OCI-LY1 (cell line): Measurements from ENCODE around the gene LMO3.

Experiments
- H2AFZ ChIP-seq: fragments of 200-600 bp; sonication (generic), shearing (Covaris generic); 2 replicates; pipeline ENCODE4 v1.6.0; 2014; ENCODE audit warnings: antibody characterized with exemption, mild to moderate bottlenecking, low read length
- H3F3A ChIP-seq: fragments of 200-600 bp; sonication (generic), shearing (Covaris generic); 2 replicates; pipeline ENCODE4 v1.6.0; 2014; ENCODE audit warnings: mild to moderate bottlenecking, antibody characterized with exemption, low read length, moderate library complexity; ENCODE audit not compliant: insufficient read depth
- H3K27ac ChIP-seq: fragments of 200-600 bp; sonication (generic); 2 replicates; pipeline ENCODE4 v1.5.1; 2014; ENCODE audit warnings: low read length, mixed run types, mild to moderate bottlenecking, low read depth; ENCODE audit not compliant: poor library complexity, severe bottlenecking
- H3K27me3 ChIP-seq: fragments of 200-600 bp; sonication (generic); 2 replicates; pipeline ENCODE4 v1.6.0; 2014; ENCODE audit warnings: antibody characterized with exemption, mild to moderate bottlenecking, low read length, moderate library complexity; ENCODE audit not compliant: insufficient read depth
- H3K36me3 ChIP-seq: fragments of 200-600 bp; sonication (generic); 2 replicates; pipeline ENCODE4 v1.6.1; 2014; ENCODE audit warnings: mild to moderate bottlenecking, antibody characterized with exemption, low read length, moderate library complexity, mixed read lengths; ENCODE audit not compliant: insufficient read depth
- H3K4me1 ChIP-seq: fragments of 200-600 bp; sonication (generic); 2 replicates; pipeline ENCODE4 v1.5.1; 2014; ENCODE audit warnings: mild to moderate bottlenecking, low read length, moderate library complexity; ENCODE audit not compliant: insufficient read depth, severe bottlenecking
- H3K4me2 ChIP-seq: fragments of 200-600 bp; sonication (generic), shearing (Covaris generic); 2 replicates; pipeline ENCODE4 v1.6.1; 2014; ENCODE audit warnings: low read length
- H3K4me3 ChIP-seq: fragments of 200-600 bp; sonication (generic); 2 replicates; pipeline ENCODE4 v1.5.1; 2014; ENCODE audit warnings: low read length, low read depth, mild to moderate bottlenecking, mixed read lengths; ENCODE audit not compliant: poor library complexity, severe bottlenecking
- H3K79me2 ChIP-seq: fragments of 200-600 bp; shearing (Covaris generic); 2 replicates; pipeline ENCODE4 v1.6.1; 2016; ENCODE audit warnings: mixed run types, low read length, mixed read lengths; ENCODE audit not compliant: insufficient read depth
- H3K9ac ChIP-seq: fragments of 200-600 bp; sonication (generic), shearing (Covaris generic); 2 replicates; pipeline ENCODE4 v1.6.1; 2014; ENCODE audit warnings: mild to moderate bottlenecking, low read length, mixed read lengths
- H3K9me2 ChIP-seq: fragments of 200-600 bp; sonication (generic), shearing (Covaris generic); 2 replicates; pipeline ENCODE4 v1.6.1; 2014; ENCODE audit warnings: low read depth, mild to moderate bottlenecking, low read length, mixed read lengths
- H3K9me3 ChIP-seq: fragments of 200-600 bp; shearing (Covaris generic); 2 replicates; pipeline ENCODE4 v1.6.1; 2014; ENCODE audit warnings: low read length, mixed read lengths
- H4K20me1 ChIP-seq: fragments of 200-600 bp; sonication (generic), shearing (Covaris generic); 2 replicates; pipeline ENCODE4 v1.6.0; 2016; ENCODE audit warnings: mild to moderate bottlenecking, low read length; ENCODE audit not compliant: insufficient read depth
- CTCF ChIP-seq: fragments of 200-600 bp; sonication (generic), shearing (Covaris generic); IDR thresholded peaks from 2 replicates; pipeline ENCODE4 v1.5.1; 2017; ENCODE audit warnings: mild to moderate bottlenecking, antibody characterized with exemption, low read length, moderate library complexity, mixed read lengths
- EZH2 ChIP-seq: fragments of 200-600 bp; sonication (generic), shearing (Covaris generic); IDR thresholded peaks from 2 replicates; pipeline ENCODE4 v1.8.0; 2017; ENCODE audit warnings: borderline replicate concordance, mixed run types, mild to moderate bottlenecking, antibody characterized with exemption, low read length, moderate library complexity, mixed read lengths

LMO3 gene

GRCh38 chr12:16618256-16618655 lies 12.3 kb upstream of the LMO3 start:
- no peak for TF ChIP-seq EZH2
- TF ChIP-seq CTCF: no peak
- Histone ChIP-seq H3K27me3 (no peaks in the 10 kb centered on the region), H3K9me3 (no peaks in the 10 kb centered on the region), H3K27ac (no peak overlapping the region), H3K9me2 (no peaks in the 10 kb centered on the region), H3K4me1 (peaks cover 10% of the 10 kb centered on the region), H2AFZ (no peak overlapping the region), H3K79me2 (no peaks in the 10 kb centered on the region), H4K20me1 (no peaks in the 10 kb centered on the region), H3K9ac (no peak overlapping the region), H3K4me3 (no peak overlapping the region), H3F3A (no peaks in the 10 kb centered on the region), H3K36me3 (no peaks in the 10 kb centered on the region), H3K4me2 (no peak overlapping the region)

- Histone ChIP-seq H3K9ac (no peak overlapping the region), H3K4me1 (peaks cover 44% of the 10 kb centered on the region), H2AFZ (no peak overlapping the region), H4K20me1 (no peaks in the 10 kb centered on the region), H3K79me2 (no peaks in the 10 kb centered on the region), H3K27me3 (no peaks in the 10 kb centered on the region), H3K9me2 (no peaks in the 10 kb centered on the region), H3K9me3 (no peaks in the 10 kb centered on the region), H3F3A (no peaks in the 10 kb centered on the region), H3K4me2 (no peak overlapping the region), H3K27ac (no peak overlapping the region), H3K4me3 (no peak overlapping the region), H3K36me3 (no peaks in the 10 kb centered on the region)
- no peak for TF ChIP-seq CTCF
- no peak for TF ChIP-seq EZH2
Observed at GRCh38 chr12:16613199-16613598, 7.2 kb upstream of the LMO3 start.

GRCh38 chr12:16612647-16613046 lies 6.7 kb upstream of the LMO3 start:
- Histone ChIP-seq H3K79me2 (no peaks in the 10 kb centered on the region), H2AFZ (no peak overlapping the region), H3K27ac (no peak overlapping the region), H3F3A (no peaks in the 10 kb centered on the region), H3K4me1 (peaks cover 44% of the 10 kb centered on the region), H3K9ac (no peak overlapping the region), H4K20me1 (no peaks in the 10 kb centered on the region), H3K4me3 (no peak overlapping the region), H3K36me3 (no peaks in the 10 kb centered on the region), H3K4me2 (no peak overlapping the region), H3K9me2 (no peaks in the 10 kb centered on the region), H3K9me3 (no peaks in the 10 kb centered on the region), H3K27me3 (no peaks in the 10 kb centered on the region)
- no peak for TF ChIP-seq CTCF
- no peak for TF ChIP-seq EZH2
